A549 (cell line): ENCODE data around the gene FAM171A1.

Source experiments
- CTCF ChIP-seq: fragments of >200 bp; sonication (Bioruptor Twin); formaldehyde crosslinking; IDR thresholded peaks from 3 replicates; pipeline ENCODE4 v1.5.1; 2016
- EP300 ChIP-seq, 2 experiments: fragments of >200 bp; sonication (Bioruptor Twin); formaldehyde crosslinking; IDR thresholded peaks; 2 replicates in 1 of 2; 3 replicates in 1 of 2; pipeline ENCODE4 v1.6.1; 2016 to 2017
- HOXA7 ChIP-seq: fragments of 250-450 bp; sonication (Bioruptor Pico); IDR thresholded peaks from 2 replicates; pipeline ENCODE4 v1.5.0; 2020; ENCODE audit warnings: mild to moderate bottlenecking, moderate library complexity
- MAFK ChIP-seq: fragments of 450-650 bp; IDR thresholded peaks from 2 replicates; pipeline ENCODE4 v1.6.1; 2014; ENCODE audit not compliant: partially characterized antibody
- POLR2A ChIP-seq: IDR thresholded peaks from 2 replicates; pipeline ENCODE4 v1.6.1; 2012; ENCODE audit warnings: mild to moderate bottlenecking, low read length
- REST ChIP-seq: fragments of 200-600 bp; sonication (generic); IDR thresholded peaks from 2 replicates; pipeline ENCODE4 v1.6.1; 2016; ENCODE audit warnings: antibody characterized with exemption, mild to moderate bottlenecking, moderate library complexity
- ZNF302 ChIP-seq: fragments of 250-450 bp; sonication (Bioruptor Pico); IDR thresholded peaks from 2 replicates; pipeline ENCODE4 v1.9.0; 2021; ENCODE audit warnings: inconsistent platforms, mild to moderate bottlenecking, moderate library complexity
- TF ChIP-seq, protein P1 (sequence below): IDR thresholded peaks from 2 replicates; pipeline ENCODE4 v1.6.1; 2012

DNA sequence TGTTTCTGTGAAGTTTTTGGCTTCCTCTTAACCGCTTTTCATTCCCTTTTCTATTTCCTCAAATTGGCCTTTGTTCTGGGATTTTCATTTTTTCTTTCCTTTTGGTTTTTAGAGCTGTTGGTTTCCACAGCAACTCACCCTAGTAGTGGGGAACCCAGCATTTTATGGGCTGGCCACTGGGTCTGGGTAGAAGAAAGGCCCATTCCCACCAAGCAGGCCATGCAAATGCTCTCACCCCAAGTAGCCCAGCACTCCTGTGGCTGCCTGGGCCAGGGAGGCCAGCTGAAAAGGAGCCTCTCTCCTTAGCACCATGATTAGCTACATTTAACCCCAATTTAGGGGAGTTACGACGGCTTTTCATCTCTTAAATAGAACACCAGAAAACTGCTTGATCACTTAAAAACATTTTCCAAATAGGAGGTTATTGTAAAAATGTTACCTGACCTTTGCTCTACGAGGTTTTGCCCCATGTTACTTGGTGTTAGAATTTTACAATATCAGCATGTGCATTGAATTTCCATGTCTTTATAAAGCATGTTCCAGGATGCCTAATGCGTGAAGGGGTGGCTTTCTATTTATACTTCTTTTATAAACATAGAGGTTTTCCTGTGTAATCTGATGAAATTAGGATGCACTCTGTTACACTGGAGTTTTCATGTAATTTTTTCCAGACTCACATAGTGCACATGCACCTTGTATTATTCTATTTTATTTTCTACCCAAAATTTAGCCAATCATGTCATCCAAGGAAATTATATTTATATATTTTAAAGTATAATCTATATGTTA is 75.4 kb downstream of the FAM171A1 start:
- no peak for TF ChIP-seq MAFK
- TF ChIP-seq, protein P1, sequence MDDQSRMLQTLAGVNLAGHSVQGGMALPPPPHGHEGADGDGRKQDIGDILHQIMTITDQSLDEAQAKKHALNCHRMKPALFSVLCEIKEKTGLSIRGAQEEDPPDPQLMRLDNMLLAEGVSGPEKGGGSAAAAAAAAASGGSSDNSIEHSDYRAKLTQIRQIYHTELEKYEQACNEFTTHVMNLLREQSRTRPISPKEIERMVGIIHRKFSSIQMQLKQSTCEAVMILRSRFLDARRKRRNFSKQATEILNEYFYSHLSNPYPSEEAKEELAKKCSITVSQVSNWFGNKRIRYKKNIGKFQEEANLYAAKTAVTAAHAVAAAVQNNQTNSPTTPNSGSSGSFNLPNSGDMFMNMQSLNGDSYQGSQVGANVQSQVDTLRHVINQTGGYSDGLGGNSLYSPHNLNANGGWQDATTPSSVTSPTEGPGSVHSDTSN = no peak
- no peak for TF ChIP-seq EP300 (IDR thresholded peaks at IDR 0.05)
- TF ChIP-seq POLR2A = no peak
- TF ChIP-seq REST = no peak
- TF ChIP-seq ZNF302 = no peak
- TF ChIP-seq HOXA7 (CRISPR knock-in tag) = no peak
- TF ChIP-seq CTCF = no peak
